LNCAP (cell line): ENCODE data around the gene RASSF8.

Experiments used
- TF ChIP-seq, protein P1 (sequence below): fragments of 450-650 bp; IDR thresholded peaks from 2 replicates; pipeline ENCODE4 v1.5.1; 2017; ENCODE audit warnings: mild to moderate bottlenecking

RASSF8 gene

DNA sequence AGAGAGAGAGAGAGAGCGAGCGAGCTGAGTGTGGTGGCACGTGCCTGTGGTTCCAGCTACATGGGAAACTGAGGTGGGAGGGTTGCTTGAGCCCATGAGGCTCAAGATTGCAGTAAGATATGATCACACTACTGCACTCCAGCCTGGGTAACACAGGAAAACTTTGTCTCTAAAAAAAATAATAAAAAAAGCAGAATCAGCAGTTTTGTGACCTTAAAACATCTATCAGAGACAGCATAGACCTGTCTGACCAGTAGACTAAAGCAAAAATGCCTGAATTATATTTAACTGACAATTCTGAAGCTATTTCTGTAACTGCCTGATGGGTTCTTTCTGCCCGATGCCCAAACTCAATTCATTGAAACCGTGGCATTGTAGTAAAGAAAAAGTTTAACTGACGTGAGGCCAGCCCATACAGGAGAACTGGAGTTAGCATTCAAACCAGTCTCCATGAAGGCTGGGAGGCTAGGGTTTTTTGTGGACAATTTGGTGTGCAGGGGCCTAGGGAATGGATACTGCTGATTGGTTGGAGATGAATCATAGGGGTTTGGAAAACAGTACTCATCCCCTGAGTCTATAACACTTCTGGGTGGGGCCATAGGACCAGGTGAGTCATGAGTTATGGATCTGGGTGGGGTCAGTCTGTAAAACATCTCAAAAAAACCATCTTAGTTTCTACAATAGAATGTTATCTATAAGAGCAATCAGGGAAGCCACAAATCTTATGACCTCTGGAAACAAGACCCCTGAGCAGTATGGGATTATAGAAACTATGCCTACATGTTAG is 8.0 kb upstream of the RASSF8 start:
- TF ChIP-seq, protein P1, sequence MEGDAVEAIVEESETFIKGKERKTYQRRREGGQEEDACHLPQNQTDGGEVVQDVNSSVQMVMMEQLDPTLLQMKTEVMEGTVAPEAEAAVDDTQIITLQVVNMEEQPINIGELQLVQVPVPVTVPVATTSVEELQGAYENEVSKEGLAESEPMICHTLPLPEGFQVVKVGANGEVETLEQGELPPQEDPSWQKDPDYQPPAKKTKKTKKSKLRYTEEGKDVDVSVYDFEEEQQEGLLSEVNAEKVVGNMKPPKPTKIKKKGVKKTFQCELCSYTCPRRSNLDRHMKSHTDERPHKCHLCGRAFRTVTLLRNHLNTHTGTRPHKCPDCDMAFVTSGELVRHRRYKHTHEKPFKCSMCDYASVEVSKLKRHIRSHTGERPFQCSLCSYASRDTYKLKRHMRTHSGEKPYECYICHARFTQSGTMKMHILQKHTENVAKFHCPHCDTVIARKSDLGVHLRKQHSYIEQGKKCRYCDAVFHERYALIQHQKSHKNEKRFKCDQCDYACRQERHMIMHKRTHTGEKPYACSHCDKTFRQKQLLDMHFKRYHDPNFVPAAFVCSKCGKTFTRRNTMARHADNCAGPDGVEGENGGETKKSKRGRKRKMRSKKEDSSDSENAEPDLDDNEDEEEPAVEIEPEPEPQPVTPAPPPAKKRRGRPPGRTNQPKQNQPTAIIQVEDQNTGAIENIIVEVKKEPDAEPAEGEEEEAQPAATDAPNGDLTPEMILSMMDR = no peak

DNA sequence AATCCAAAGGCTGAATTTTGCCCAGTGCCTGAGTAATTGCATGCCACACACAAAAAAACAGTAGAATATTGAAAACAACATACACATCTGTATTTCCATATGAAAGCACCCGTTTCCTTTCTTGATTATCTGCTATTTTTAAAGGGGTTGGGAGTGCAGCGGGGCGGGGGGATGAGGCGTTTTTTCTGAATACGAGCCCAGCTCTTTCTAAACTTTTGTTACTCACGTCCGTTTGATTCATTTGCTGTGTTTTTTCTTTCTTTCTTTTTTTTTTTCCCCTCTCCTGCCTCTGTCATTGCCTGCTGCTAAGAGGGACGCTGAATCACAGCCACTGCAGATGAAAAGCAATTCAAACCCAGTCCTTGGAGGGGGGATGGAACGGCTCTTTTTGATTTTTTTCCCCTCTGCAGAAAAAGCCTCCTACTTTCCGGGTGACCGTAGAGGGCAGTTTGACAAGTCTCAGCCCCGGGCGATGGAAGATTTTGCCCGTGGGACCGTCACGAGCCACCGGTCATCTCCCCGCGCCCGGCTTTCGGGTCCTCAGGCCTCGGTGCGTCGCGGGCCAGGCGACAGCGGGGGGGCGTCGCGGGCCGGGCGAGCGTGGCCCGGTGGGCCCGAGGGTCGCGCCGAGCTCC is 572 bp upstream of the RASSF8 start:
- TF ChIP-seq, protein P1 = no peak

DNA sequence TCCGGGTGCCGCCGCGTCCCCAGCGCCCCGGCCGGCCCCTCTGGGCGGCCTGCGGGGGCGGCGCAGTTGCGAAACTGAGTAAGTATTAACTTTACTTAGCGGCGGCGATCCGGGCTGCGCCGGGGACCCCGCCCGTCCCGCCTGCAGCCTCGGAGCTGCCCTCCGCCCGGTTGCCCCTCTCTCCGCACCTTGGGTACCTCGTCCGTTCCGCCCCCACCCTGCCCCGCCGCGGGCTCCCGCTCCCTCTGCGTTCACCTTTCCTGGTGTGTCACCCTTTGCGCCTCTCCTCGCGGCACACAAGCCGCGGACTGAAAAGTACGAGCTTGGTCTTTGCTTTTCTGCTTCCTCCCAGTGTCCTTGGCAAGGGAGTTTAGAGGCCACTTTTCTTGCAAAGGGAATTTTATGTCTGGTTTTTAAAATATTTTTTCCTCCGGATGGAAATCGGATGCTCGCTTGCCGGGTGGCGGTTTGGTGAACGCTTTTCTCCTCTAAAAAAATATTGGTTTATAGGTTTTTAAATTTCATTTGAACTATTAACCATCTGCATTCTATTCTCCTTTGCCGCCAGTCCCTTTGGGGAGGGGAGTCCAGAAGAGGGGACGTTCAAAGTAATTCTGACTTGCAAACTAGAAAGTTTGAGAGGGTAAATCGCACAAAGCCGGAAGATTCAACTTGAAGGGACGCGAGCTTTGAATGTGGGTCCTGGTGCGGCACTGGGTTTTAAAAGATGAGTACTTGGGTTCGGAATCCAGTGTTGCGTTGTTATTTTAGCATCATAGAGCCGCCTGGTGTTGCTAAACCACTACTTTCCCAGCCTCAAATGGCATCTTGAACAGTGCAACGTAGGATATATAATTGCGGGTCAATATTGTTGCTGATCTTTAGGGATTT is 834 bp downstream of the RASSF8 start:
- TF ChIP-seq, protein P1 = no peak

DNA sequence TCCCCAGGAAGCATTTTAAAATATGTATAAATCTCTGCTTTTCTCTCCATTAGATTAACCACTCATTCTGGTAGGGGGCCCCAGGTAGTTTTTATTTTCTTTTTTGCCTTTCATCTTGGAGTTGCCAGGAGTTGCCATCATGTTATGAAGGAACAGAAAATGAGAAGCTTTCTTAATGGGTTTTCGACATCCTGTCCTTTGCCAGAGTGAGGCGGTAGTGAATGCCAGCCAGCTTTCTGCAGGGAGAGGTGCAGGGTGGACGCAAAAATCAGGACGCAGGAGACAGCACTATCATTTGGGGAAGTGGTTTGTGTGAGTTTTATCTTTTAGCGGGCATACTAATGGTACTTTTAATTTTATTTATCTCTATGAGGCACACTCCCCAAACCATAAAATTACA is 1.7 kb downstream of the RASSF8 start:
- TF ChIP-seq, protein P1 = no peak

DNA sequence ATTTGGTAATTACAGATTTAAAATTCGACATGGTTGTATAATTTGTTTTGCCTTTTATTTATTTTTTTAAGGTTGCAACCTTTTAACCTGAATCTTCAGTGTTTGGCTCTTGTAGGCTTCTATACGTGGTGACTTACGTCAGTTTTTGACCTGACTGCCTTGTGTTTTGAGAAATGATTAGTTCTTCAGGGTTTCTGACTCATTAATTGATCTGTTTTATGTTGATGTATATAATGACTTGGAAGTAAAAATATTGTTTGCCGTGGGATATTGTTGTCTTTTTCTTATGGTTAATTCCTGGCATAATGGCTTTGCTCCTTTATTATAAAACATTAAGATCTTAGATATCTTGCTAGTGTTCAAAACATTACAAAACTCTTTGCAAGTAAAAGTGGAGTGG is 2.5 kb downstream of the RASSF8 start:
- TF ChIP-seq, protein P1 = no peak

DNA sequence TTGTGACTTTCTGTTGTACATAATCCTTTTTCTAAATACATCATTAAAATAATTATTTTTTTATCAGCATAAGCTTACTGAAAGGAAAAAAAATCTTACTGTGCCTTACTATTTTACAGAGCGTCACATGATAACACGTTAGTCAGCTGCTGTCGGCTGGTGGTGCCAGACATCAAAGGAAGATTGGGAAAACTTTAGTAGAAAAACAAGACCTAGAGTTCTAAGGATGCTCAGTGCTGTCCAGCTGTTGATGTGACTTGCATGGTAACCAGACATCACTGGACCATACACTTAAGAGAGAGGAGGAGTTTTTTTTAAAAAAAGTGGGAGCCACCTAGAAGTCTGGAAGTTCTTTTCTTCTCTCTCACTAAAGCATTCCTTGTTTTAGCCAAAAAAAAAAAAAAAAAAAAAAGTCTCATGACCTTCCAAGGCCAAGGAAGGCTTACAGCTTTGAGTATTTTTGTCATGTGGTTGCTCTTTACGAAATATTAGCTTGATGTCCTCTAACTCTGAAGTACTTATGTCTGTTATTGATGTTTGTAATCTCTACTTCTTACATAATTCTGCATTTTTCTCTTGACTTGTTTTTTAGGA is 4.5 kb downstream of the RASSF8 start:
- TF ChIP-seq, protein P1 = no peak

DNA sequence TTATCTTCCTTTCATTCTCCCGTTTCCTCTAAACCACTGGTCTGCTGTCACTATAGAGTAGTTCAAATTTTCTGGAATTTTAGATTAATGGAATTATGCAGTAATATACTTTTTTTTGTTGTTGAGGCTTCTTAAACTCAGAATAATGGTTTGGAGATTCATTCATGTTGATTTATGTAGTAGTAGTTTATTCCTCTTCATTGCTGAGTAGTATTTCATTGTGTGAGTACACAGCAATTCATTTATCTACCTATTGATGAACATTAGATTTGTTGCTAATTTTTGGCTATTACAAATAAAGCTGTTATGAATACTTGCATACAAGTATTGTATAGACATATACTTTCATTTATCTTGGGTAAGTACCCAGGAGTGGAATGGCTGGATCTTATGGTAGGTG is 7.2 kb downstream of the RASSF8 start:
- TF ChIP-seq, protein P1 = no peak
